Measurements from ENCODE around the gene PTPRA.

The PTPRA gene

GRCh38 chr20:2851086-2851485, 22.2 kb upstream of the PTPRA start:
- DNase-seq, result no peak

GRCh38 chr20:2858591-2858990, 14.7 kb upstream of the PTPRA start:
- DNase-seq, result no peak

- DNase-seq, result no peak
Measured at GRCh38 chr20:2859330-2860121, 13.8 kb upstream of the PTPRA start.

GRCh38 chr20:2864626-2865025, 8.7 kb upstream of the PTPRA start:
- no peak for DNase-seq

- no peak for DNase-seq
Measured at GRCh38 chr20:2865101-2865500, 8.2 kb upstream of the PTPRA start.

GRCh38 chr20:2865630-2866029, 7.7 kb upstream of the PTPRA start:
- no peak for DNase-seq

GRCh38 chr20:2866236-2866635, 7.0 kb upstream of the PTPRA start:
- DNase-seq, result no peak

- no peak for DNase-seq
Measured at GRCh38 chr20:2867081-2867864, 6.0 kb upstream of the PTPRA start.

- DNase-seq, result no peak
Measured at GRCh38 chr20:2869381-2869780, 3.9 kb upstream of the PTPRA start.

GRCh38 chr20:2871111-2871465, 2.2 kb upstream of the PTPRA start:
- DNase-seq, result no peak

- no peak for DNase-seq
Measured at GRCh38 chr20:2871661-2872458, 1.4 kb upstream of the PTPRA start.

- DNase-seq, result no peak
Measured at GRCh38 chr20:2872459-2873009, 747 bp upstream of the PTPRA start.

- DNase-seq, result no peak
Measured at GRCh38 chr20:2873747-2874041, 413 bp downstream of the PTPRA start.

- DNase-seq, result no peak
Measured at GRCh38 chr20:2874456-2874855, 1.2 kb downstream of the PTPRA start.

- no peak for DNase-seq
Measured at GRCh38 chr20:2875690-2876203, 2.5 kb downstream of the PTPRA start.

- DNase-seq, result no peak
Measured at GRCh38 chr20:2878515-2878914, 5.2 kb downstream of the PTPRA start.

- DNase-seq, result no peak
Measured at GRCh38 chr20:2879146-2879545, 5.9 kb downstream of the PTPRA start.

GRCh38 chr20:2880650-2881049, 7.4 kb downstream of the PTPRA start:
- no peak for DNase-seq

- no peak for DNase-seq
Measured at GRCh38 chr20:2883726-2884637, 10.7 kb downstream of the PTPRA start.

GRCh38 chr20:2887715-2888114, 14.4 kb downstream of the PTPRA start:
- DNase-seq, result no peak

GRCh38 chr20:2888224-2888955, 15.1 kb downstream of the PTPRA start:
- no peak for DNase-seq

Data from T1000 (cell line).